SIG-M5 (cell line): ENCODE results near the gene C20orf144.

Source experiments
- DNase-seq: peaks from one replicate; lab custom pipeline; 2025; lab: John Stamatoyannopoulos, UW

C20orf144 gene

GRCh38 chr20:33664762-33665144 is 2.6 kb downstream of the C20orf144 start:
- no peak for DNase-seq

GRCh38 chr20:33666293-33667244 is 4.4 kb downstream of the C20orf144 start, which contains the start of gene ACTL10:
Gene ACTL10, plus strand, starts transcription at chr20:33666943. Its CDS starts 555 bp downstream, at chr20:33667498.
- peak; percentile 91 for DNase-seq

GRCh38 chr20:33667245-33667675 is 5.1 kb downstream of the C20orf144 start:
- DNase-seq, result no peak

GRCh38 chr20:33667676-33668465 is 5.7 kb downstream of the C20orf144 start:
- no peak for DNase-seq

- no peak for DNase-seq
Observed at GRCh38 chr20:33668466-33669155, 6.5 kb downstream of the C20orf144 start.

- no peak for DNase-seq
Observed at GRCh38 chr20:33669224-33669623, 7.1 kb downstream of the C20orf144 start.

- no peak for DNase-seq
Observed at GRCh38 chr20:33669873-33670640, 7.9 kb downstream of the C20orf144 start.

- no peak for DNase-seq
Observed at GRCh38 chr20:33670715-33671499, 8.8 kb downstream of the C20orf144 start.

- no peak for DNase-seq
Observed at GRCh38 chr20:33671573-33672288, 9.6 kb downstream of the C20orf144 start.

- DNase-seq, result no peak
Observed at GRCh38 chr20:33672426-33673113, 10.4 kb downstream of the C20orf144 start.

GRCh38 chr20:33673114-33673409 is 10.9 kb downstream of the C20orf144 start:
- no peak for DNase-seq

- DNase-seq, result no peak
Observed at GRCh38 chr20:33673410-33674293, 11.5 kb downstream of the C20orf144 start.

- DNase-seq, result no peak
Observed at GRCh38 chr20:33674294-33675135, 12.4 kb downstream of the C20orf144 start, which contains the start of gene NECAB3. Gene NECAB3, minus strand, starts transcription at chr20:33674428. Its CDS starts 76 bp downstream, at chr20:33674352.

- DNase-seq, result no peak
Observed at GRCh38 chr20:33675136-33675959, 13.2 kb downstream of the C20orf144 start.

GRCh38 chr20:33676121-33676520 is 14.0 kb downstream of the C20orf144 start:
- DNase-seq, result no peak
